ENCODE results near the gene SORCS2.

SORCS2 gene

DNA sequence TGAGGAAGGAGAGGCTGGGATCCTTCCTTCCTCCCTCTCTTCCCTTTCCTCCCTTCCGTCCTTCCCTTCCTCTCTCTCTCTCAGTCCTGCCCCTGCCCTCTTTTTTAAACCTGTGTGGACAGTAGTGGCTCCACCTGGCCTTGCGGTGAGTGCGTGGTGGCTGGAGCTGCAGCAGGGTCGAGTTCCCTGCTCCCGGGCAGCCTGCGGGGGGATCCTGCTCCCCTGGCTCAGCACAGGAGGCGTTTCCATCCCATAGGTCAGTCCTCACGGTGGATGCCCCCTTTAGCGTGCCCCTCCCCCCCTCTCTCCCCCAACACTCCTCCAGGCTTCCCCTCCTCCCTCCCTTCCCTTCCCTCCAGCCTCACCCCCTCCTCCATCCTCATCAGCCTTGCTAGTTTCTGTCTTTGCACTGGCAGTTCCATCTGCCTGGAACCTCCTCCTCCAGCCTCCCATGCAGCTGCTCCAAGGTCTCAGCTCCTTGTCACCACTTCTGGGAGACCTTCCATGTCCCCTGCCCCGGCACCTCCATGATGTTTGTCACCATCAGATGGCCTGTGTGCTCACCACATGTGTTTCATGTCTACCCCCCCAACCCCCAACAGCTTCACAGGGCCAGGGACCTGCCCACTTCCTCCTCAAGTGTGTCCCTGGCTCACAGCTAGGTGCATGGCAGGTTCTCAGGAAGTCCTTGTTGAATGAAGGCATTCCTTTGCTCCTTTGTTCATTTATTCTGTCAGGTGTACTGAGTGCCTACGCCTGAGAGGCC, 174.0 kb downstream of the SORCS2 start:
- in situ Hi-C loops (cut with MboI; ENCODE audit: low sequenced_read_pairs) = no loop called here

DNA sequence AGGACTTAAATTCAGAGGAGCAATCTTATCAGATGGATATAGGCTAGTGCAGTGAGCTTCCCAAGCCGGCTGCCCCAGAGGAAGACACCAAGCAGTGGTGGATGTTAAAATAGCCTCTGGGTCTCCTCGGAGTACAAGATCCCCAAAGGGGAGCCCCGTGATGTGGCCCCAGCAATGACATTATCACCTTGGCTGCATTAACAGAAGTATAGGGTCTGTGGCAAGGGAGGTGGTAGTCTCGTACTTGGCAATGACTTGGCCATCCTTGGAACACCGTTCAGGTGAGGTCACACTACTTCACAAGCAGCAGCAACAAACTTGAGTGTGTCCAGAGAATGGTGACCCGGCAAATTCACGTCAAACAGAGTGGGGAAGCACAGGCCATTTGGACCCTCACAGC, 174.6 kb downstream of the SORCS2 start:
- in situ Hi-C loops (cut with MboI; ENCODE audit: low sequenced_read_pairs) = no loop called here

DNA sequence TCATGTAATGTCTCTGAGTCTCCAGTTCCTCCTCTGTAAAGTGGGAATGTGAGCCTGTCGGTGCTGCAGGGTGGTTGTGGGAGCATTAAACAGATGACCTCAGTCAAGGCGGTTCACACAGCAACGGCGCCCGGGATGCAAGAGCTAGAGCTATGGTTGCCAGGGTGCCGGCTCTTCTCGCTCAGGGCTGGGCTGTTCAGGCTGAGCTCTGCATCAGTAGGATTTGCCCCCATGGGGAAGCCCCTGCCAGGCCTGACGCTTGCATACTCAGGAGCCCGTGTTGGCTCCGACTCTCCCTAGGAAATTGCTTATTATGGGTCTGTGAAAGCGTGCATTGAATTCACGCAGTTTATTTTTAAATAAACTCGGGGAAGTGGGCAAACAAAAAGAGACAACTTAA, 175.1 kb downstream of the SORCS2 start:
- in situ Hi-C loops (cut with MboI; ENCODE audit: low sequenced_read_pairs) = no loop called here

DNA sequence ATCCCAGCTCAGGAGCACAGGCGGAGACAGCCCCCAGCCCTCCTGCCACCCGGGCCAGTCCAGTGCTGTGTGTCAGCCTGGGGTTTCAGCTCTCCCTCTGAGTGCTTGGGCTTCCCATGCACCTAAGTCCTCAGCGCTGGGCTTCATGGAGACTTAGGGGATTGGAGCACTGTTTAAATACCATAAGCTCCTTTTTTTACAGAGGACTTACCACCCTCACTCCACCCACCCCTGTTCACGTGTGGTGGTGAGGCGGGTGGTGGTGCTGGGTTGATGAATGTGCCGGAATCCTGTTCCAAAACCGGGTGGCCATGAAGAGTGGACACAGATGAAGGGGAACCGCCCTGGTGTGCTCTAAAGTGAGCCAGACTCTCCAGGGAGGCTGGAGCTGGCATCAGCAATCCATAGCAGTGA, 175.5 kb downstream of the SORCS2 start:
- in situ Hi-C loops (cut with MboI; ENCODE audit: low sequenced_read_pairs) = no loop called here

DNA sequence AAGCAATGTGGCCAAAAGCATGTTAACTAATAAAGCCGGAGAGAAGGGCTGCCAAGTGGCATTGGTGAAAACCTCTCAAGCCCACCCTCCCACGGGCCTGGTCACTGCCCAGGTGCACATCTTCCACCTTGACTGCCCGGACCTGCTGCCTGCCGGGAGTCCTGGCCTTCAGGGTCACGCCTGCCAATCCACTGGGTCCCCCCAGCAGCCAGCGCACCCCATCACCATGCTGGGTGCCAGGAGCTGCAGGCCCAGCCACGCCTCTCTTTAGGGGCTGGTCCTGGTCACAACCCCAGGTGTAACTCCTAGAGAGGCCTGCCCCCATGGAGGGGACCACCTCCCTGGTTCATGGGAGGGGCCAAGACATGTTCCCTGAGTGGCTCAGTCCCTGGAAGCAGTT, 176.0 kb downstream of the SORCS2 start:
- in situ Hi-C loops (cut with MboI; ENCODE audit: low sequenced_read_pairs) = no loop called here

DNA sequence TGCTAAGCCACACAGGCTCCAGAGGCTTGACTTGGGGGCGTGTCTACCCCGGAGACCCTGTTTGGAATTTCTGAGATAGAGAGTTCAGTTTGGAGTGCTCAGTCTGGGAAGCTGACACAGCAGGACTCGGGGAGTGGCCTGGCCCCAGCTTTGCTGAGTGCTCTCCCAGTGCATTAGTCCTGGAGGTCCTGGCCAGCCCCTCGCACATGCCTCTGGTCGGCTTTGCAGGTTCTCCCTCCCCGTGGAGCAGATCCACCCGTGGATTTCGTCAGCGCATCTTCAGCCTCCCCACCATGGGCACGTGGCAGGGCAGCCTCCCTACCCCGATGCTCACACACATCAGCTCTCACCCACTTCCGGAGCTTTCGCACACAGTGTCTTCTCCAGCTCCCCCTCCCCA, 177.2 kb downstream of the SORCS2 start:
- in situ Hi-C loops (cut with MboI; ENCODE audit: low sequenced_read_pairs) = no loop called here

DNA sequence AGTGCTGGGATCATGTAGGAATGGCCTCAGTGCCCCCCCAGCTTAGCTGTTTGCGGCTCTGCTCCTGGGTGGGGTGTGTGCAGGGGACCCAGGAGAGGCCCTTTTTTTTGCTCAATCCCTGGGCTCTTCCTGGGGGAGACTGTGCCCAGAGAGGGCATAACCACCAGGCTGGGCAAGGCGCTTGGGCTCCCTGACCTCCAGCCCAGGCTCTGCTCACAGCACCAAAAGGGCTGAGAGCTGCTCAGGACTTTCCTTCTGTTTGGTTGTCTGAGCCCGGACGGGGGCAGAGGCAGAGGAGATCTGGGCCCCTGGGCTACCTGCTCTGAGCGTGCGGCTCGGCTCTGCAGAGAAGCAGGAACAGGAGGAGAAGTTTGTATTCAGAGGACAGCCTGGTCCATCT, 177.7 kb downstream of the SORCS2 start:
- in situ Hi-C loops (cut with MboI; ENCODE audit: low sequenced_read_pairs) = no loop called here

DNA sequence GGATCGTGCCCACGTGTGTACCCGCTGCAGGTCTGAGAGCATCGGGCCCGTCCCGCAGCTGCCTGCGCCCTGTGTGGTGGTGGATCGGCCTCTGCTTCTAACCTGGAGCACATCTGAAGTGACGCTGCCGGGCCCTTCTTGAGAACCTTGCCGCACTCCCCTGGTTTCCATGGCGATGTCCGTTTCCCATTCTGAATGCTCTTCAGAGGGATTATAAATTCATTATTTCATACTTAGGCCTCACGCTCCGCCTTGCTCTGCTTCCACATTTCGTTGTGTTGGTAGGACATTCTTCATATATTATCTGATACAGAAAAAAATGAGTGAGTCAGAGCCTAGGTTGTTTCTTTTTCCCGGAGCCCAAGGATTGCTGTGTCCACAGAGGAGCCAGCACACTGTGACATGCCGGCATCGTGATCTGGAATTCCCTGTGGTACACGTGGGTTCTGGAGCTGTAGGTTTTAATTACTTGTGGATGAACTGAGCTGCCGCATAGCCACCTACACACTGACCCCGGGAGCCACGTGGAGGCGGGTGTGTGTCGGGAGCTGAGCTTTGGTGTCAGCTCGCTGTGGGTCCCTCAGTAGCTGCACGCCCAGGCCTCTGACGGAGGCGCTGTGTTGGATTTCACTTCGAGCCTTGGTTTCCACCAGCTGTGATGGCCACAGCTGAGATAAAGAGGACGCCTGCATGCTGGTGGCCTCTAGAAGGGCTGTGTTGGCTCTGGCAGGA, 179.0 kb downstream of the SORCS2 start:
- in situ Hi-C loops (cut with MboI; ENCODE audit: low sequenced_read_pairs) = no loop called here

DNA sequence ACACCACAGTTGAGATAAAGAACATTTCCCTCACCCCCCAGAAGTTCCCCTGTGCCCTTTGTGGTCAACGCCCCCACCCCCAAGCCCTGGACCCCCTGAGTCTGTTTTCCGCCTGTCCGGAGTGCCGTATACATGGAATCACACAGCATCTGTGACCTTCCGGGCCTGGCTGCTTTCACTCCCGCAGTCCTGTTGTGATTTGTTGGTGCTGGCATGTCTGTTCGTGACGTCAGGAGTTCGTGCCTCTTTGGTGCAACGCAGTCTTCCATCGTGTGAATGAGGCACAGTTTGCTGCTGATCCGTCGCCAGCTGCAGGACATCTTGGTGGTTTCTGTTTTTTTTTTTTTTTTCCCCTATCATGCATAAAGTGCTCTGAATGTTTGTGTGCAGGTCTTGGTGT, 180.3 kb downstream of the SORCS2 start:
- in situ Hi-C loops (cut with MboI; ENCODE audit: low sequenced_read_pairs) = no loop called here

DNA sequence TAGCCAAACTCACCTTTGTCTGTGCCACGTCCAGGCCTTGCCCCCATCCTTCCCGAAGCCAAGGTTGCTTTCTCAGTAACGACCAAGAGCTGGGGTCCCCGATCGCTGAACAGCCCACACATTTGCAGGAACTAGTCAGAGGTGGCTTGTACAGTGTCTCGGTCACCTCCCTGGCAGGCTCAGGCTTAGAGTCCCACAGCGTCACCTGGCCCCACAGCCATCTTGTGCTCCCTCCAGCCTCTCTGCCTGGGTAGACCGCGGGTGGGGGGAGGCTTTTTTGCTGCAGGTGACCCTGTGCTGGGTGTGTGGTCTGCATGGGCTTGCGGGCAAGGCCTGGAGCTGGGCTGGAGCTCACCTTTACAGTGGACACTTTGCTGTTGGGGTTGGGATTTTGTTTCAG, 182.2 kb downstream of the SORCS2 start:
- in situ Hi-C loops (cut with MboI; ENCODE audit: low sequenced_read_pairs) = no loop called here

DNA sequence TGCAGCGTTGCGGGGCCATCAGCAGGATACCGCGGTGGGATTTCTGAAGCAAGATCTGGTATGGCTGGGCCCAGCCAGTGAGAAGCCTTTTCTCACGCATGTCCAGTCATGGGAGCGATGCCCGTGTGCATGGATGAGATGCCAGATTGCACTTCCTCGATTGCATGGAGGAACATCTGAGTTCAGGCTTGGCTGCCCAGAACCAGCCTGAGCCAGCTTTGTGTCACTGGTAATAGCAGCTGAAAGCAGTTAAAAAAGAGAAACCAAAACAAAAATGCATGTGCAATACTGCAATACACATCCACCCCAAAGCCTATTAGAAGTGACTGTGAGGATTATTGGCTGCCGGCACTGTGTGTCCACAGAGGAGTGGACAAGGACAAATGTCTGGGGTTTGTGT, 183.1 kb downstream of the SORCS2 start:
- in situ Hi-C loops (cut with MboI; ENCODE audit: low sequenced_read_pairs) = no loop called here

DNA sequence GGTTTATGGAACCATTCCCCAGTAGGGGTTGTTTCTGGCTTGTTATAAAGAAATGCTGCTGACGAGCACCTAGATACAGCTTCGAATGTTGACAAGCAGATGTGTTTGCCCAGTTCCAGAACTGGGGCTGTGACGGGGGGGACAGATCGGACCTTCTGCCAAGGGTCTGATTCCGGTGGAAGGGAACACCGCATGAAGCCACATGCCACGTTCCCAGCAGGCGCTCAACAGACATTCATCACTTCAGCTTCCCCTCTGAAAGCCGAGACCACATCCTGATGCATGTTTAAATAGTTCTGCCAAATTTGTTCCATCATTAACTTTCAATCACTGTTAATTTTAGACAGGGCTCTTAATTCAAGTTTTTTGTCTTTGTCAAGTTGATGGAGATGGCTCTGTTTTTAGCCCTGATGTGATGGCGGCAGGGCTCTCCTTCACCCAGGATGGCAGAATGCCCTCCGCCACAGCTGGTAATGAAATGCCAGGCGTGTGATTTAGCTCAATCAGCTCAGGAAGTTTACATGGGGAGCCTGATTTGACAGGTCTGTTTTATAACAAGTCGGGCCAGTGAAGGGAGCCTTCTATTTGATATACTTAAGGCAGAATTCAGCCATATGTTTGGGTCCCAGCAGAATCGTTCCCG, 185.0 kb downstream of the SORCS2 start:
- in situ Hi-C loops (cut with MboI; ENCODE audit: low sequenced_read_pairs) = no loop called here

DNA sequence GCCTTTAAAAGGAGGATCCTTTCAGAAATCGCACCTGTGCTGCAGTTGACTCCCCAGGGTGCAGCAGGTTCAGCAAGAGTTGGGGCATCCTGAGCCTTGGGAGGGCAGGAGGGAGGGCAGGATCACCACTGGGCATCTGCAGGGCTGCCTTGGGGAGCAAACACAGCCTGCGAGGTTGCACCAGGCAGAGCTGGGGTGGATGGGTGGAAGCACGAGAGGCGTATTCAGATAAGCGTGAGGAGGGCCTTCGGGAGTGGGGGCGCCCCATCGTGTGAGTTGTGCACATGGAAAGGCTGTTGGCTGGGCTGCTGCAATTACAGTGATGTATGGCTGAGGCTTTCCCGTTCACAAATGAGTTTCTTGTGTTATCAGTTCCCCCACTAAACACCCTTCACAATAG, 186.8 kb downstream of the SORCS2 start:
- in situ Hi-C loops (cut with MboI; ENCODE audit: low sequenced_read_pairs) = no loop called here

DNA sequence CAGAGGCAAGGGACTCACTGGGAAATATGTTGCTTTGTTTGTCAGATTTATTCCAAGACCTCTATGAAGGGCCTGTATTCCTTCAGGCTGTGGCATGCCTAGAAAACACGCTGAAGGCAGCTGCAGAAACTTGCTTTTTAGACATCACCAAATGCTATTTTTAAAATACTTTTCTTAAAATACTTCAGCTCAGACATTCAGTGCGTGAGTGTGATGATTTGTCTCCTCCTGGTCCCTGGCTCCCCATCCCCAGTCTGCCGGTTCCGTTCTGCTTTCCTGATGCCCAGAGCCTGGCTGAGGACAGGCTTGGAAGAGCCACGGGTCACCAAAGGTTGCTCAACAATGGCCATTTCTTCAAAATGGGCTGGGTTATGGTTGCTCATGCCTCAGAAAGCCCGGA, 187.4 kb downstream of the SORCS2 start:
- in situ Hi-C loops (cut with MboI; ENCODE audit: low sequenced_read_pairs) = no loop called here

DNA sequence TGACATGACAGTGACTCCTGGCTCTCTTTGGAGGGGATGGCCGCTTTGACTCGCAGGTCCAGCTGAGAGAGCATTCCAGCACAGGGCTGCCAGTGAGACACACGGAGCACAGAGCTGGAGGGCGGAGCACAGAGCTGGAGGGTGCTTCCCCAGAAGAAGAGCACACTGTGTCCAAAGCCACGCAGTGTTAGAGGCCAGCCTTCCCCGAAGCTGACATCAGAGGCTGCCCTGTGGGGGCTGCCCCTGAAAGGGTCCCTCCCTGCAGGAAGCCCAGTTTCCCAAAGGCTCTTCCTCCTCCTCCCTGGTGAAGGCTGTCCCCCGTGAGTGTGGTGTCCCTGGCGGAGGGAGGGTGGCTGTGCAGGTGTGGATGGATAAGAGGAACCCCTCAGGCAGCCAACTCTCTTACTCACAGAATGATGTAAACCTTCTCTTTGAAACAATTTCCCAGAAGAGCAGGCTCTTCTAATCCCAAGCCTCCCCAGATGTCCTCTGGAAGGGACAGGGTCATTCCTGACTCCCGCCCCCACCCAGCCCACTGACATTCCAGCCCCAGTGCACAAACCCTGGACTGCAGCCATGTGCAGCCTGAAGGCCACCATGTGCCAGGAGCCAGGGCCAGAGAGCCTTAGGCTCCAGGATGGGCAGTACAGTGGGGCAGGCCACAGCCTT, 189.0 kb downstream of the SORCS2 start:
- in situ Hi-C loops (cut with MboI; ENCODE audit: low sequenced_read_pairs) = no loop called here

DNA sequence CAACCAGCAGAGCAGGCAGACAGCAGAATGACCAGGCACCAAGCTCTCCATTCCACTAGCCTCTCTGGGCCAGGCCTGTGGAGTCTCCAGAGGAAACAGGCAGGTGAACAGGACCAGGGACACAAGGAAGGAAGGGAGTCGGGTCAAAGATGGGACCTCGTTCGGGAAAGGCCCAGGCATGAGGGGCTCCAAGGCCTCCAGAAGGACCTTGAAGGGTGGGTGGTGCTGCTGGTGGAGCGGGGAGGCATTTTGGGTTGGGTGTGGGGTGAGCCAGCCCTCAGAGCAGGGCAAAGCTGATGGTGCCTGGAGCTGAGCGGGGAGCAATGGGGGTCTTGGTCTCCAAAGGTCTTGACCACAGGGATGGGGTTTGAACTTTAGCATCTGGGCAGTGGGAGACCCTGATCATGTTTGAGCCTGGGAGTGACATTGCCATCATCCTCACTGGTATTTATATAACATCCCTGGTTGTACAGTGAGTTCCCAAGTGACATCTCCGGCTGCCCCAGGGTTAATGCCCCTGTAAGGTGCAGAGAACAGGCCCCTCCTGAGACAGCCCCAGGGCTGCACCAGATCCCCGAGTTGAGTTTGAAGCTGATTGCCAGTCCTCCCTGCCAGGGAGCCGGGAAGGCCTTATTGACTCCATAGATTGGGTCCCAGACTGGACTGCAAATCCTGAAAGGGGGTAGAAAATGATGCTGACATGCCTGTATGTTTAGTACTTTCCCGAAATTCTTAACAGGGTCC, 189.7 kb downstream of the SORCS2 start:
- in situ Hi-C loops (cut with MboI; ENCODE audit: low sequenced_read_pairs) = no loop called here

DNA sequence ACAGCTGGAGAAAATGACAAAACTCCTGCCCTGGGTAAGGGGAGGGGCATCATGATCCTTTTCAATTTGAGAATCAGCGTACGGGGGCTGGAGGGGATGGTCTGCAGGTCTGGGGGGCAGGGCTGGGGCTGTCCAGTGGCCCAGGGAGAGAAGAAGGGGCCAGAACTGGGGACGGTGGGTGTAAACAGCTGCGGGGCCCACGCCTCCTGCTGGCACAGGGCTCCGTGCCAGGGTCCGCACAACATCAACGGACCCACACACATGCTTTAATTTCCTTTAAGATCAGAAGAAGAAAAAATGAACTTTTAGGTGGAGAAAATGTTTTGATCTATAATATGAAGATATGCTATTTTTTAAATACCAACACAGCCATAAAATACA, 190.3 kb downstream of the SORCS2 start:
- in situ Hi-C loops (cut with MboI; ENCODE audit: low sequenced_read_pairs) = no loop called here

DNA sequence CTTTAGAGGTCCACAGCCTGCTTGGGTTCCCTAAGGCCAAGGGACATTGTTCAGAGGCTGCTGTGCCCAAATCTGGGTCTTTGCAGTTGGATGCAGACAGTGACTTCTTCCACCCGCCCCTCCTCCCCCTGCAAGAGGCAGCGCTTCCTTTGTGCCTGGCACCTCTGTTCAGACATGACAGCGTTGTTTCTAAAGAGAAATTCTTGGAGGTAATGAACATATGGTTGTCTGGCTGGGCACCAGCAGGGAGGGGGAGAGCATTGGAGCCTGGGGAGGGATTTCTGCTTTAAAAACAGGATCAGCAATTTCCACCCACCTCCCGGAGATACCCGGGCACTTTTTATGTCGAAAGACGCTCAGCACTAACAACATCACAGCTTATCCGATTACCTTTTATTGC, 190.9 kb downstream of the SORCS2 start:
- in situ Hi-C loops (cut with MboI; ENCODE audit: low sequenced_read_pairs) = no loop called here

DNA sequence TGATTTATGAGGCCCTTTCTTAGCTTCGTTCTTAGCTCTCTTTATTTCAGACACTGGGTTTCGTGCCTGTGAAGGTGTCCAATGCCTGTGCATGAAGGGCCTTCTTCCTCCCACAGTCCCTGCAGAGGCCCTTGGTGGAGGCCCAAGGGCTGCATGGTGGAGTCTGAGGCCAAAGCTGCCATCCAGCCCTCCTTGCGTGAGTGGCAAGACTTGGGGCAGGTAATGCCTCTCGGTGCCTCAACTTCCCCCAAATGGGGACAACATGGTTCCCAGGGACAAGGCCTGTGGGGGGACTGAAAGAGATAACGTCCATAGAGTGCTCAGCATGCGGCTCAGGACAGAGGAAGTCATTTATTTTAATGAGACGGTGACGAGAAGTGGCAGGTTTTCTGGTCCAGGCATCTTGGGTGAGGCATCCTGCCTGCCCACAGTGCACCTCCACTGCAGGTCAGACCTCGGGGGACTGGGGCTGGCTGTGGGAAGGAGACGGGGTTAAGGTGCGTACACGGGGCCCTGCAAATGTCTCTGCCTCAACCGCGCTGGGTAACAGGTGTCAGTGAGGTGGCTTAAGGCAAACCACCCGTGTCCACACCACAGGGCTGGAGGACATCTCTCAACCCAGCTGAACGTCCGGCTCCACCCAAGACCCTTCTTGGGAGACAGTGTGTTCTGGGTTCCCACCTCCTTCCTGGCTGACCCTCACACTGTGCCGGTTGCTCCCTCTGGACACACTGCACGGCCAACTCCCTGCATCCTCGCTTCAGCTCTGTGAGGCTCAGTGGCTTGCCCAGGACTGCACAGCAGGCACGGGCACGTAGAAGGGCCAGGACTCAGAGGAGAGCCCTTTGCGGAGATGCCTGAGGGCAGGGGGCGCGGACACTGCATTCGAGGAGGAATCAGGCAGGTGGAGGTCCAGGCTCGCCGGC, 191.9 kb downstream of the SORCS2 start:
- in situ Hi-C loops (cut with MboI; ENCODE audit: low sequenced_read_pairs) = no loop called here
